GM12878 (cell line): ENCODE results near the gene CD68. TPM values are rescaled to one million over a fixed set of nuclear protein-coding genes. Genes with fewer than 3 reads are reported as not detected.
A peak's percentile ranks its signal among the peaks of the same experiment; 100 is the strongest.

Source experiments
- BCLAF1 ChIP-seq: fragments of 450-650 bp; IDR thresholded peaks from 2 replicates; pipeline ENCODE4 v1.6.1; 2017; ENCODE audit warnings: antibody characterized with exemption, mild to moderate bottlenecking, moderate library complexity
- BRCA1 ChIP-seq: IDR thresholded peaks from 2 replicates; pipeline ENCODE4 v1.6.1; 2011; ENCODE audit warnings: low read depth, low read length, improper control_type of control experiment
- CHD2 ChIP-seq: IDR thresholded peaks from 2 replicates; pipeline ENCODE4 v1.6.1; 2011; ENCODE audit warnings: low read depth, low read length, improper control_type of control experiment, borderline replicate concordance
- CREM ChIP-seq: IDR thresholded peaks from 2 replicates; pipeline ENCODE4 v1.6.1; 2014; ENCODE audit warnings: antibody characterized with exemption, low read depth
- GATAD2B ChIP-seq: fragments of 450-650 bp; conservative IDR thresholded peaks from 2 replicates; pipeline ENCODE4 v1.6.1; 2017; ENCODE audit warnings: low read depth, mild to moderate bottlenecking, moderate library complexity
- HCFC1 ChIP-seq: fragments of 150-350 bp; IDR thresholded peaks from 2 replicates; pipeline ENCODE4 v1.6.1; 2014; ENCODE audit warnings: low read length
- IKZF1 ChIP-seq: fragments of 450-650 bp; conservative IDR thresholded peaks from 2 replicates; pipeline ENCODE4 v1.6.1; 2017; ENCODE audit warnings: antibody characterized with exemption, mild to moderate bottlenecking
- JUND ChIP-seq: IDR thresholded peaks from 2 replicates; pipeline ENCODE4 v1.6.1; 2012; ENCODE audit warnings: low read depth, mild to moderate bottlenecking, low read length, improper control_type of control experiment, moderate library complexity
- LARP7 ChIP-seq: fragments of 450-650 bp; IDR thresholded peaks from 2 replicates; pipeline ENCODE4 v1.6.1; 2017; ENCODE audit warnings: mild to moderate bottlenecking
- MEF2B ChIP-seq: fragments of 450-650 bp; IDR thresholded peaks from 2 replicates; pipeline ENCODE4 v1.6.1; 2018; ENCODE audit warnings: mild to moderate bottlenecking, moderate library complexity; ENCODE audit not compliant: partially characterized antibody, poor library complexity, severe bottlenecking
- MYB ChIP-seq: fragments of 150-350 bp; IDR thresholded peaks from 2 replicates; pipeline ENCODE4 v1.6.1; 2014; ENCODE audit warnings: mild to moderate bottlenecking, low read depth, low read length, borderline replicate concordance
- NFXL1 ChIP-seq: fragments of 450-650 bp; IDR thresholded peaks from 2 replicates; pipeline ENCODE4 v1.6.1; 2017; ENCODE audit warnings: antibody characterized with exemption, mild to moderate bottlenecking, borderline replicate concordance
- NR2C2 ChIP-seq: IDR thresholded peaks from 2 replicates; pipeline ENCODE4 v1.6.1; 2011; ENCODE audit warnings: borderline replicate concordance, low read depth; ENCODE audit not compliant: control insufficient read depth, insufficient read length
- PAX5 ChIP-seq: IDR thresholded peaks from 2 replicates; pipeline ENCODE4 v1.6.1; 2011; ENCODE audit warnings: low read depth, low read length, borderline replicate concordance
- RELA ChIP-seq: fragments of 450-650 bp; IDR thresholded peaks from 2 replicates; pipeline ENCODE4 v1.8.0; 2014; ENCODE audit warnings: borderline replicate concordance; ENCODE audit not compliant: partially characterized antibody
- REST ChIP-seq: IDR thresholded peaks from 2 replicates; pipeline ENCODE4 v1.6.1; 2012; ENCODE audit warnings: mild to moderate bottlenecking, low read depth, low read length
- SIX5 ChIP-seq: IDR thresholded peaks from 2 replicates; pipeline ENCODE4 v1.6.1; 2011; ENCODE audit warnings: mild to moderate bottlenecking, low read depth, low read length, moderate library complexity; ENCODE audit not compliant: severe bottlenecking
- TAF1 ChIP-seq: IDR thresholded peaks from 2 replicates; pipeline ENCODE4 v1.6.1; 2011; ENCODE audit warnings: mild to moderate bottlenecking, low read depth, low read length, borderline replicate concordance
- TARDBP ChIP-seq: IDR thresholded peaks from 2 replicates; pipeline ENCODE4 v1.6.1; 2016; ENCODE audit warnings: borderline replicate concordance
- ZBTB40 ChIP-seq: fragments of 450-650 bp; IDR thresholded peaks from 2 replicates; pipeline ENCODE4 v1.6.1; 2016; ENCODE audit warnings: mild to moderate bottlenecking, moderate library complexity, borderline replicate concordance
- polyA plus RNA-seq, 11 experiments: library from polyadenylated mRNA; depleted of rRNA in 4 of 11; unstranded in 6 of 11; stranded (reverse) in 5 of 11; fragments of >200 nt; fragmentation: Nextera tagmentation in 4 of 11; fragmentation: Illumina TruSeq in 1 of 11; extraction: Ambion mirVana in 4 of 11; extraction: Trizol in 1 of 11; gene quantifications; 1 replicate in 1 of 11; 2 replicates in 10 of 11; pipeline versions ENCODE4 v1.2.1 to v1.2.3, GENCODE V29; 2011 to 2016; ENCODE audit warnings: inconsistent platforms in 2 of 11, missing spikeins in 2 of 11, low read depth in 1 of 11
- total RNA-seq, 4 experiments: library from RNA; depleted of rRNA in 3 of 4; stranded (reverse); fragments of >200 nt in 3 of 4; fragmentation: Illumina TruSeq in 1 of 4; extraction: Trizol in 1 of 4; gene quantifications; 2 replicates each; pipeline versions ENCODE4 v1.2.1 to v1.2.3, GENCODE V29; 2013 to 2021

Gene CD68
- total and polyA plus RNA-seq, 10 of the 15 experiments (the other 5 are each of a cell fraction or from before 2014, with no cell fraction given) = 2.6 to 6.9 (median 3.8) TPM

DNA sequence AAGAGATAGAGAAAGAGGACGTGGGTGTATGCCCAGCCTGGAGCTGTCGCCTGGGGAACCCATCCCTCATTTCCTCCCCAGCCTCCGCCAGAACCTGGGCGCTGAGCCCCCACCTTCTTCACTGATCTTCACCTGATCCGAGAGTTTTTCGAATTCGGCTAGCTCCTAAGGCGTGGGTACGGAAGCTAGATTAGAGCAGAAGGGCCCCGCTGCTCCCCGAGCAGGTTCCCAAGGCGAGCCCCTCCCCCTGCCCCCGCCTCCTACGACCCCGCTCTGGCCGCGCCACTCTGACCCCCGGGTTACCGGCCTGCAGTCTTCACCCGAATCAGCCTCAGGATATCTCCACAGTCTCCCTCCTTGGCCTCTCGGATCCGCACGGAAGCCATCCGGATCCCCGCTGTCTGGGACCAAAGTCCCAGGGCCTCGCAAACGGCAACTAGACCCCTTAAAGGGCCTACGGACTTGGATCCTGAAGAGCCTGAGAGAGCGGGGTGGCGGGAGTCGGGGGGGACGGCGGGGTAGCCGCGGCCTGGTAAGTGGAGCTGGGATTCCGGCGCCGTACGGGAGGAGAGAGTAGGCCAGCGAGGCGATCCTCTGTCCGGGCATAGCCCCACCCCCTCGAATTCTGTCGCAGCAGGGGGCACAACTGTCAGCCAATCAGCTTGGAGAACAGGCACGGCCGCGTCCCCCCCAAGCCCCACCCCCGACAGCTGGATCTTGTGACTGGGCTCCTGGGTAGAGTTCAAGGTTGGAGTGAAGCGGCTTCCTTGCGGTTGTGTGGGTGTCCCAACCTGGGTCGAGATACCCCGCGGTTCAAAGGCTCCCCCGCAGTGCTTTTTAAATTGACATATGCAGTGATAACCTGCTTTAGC lies 48.0 kb downstream of the CD68 start, which contains the start of gene SAT2 (continued):
- TF ChIP-seq NFXL1 = no peak
- TF ChIP-seq CHD2 = no peak
- no peak for TF ChIP-seq HCFC1
- no peak for TF ChIP-seq LARP7
- peak; percentile 50 for TF ChIP-seq IKZF1
- TF ChIP-seq PAX5 = 0 out of 2 replicates have a peak, but pooled peaks have one; percentile 31
- TF ChIP-seq ZBTB40 = no peak
- no peak for TF ChIP-seq MEF2B
- TF ChIP-seq GATAD2B = no peak
- TF ChIP-seq BRCA1 = no peak
- TF ChIP-seq BCLAF1 = no peak
- TF ChIP-seq RELA = no peak
- TF ChIP-seq TARDBP = no peak
- TF ChIP-seq MYB = no peak
- no peak for TF ChIP-seq SIX5
- peak; percentile 32; the same call in 1 of the 2 replicates for TF ChIP-seq TAF1
- TF ChIP-seq NR2C2 = no peak
- no peak for TF ChIP-seq JUND
- no peak for TF ChIP-seq REST
- TF ChIP-seq CREM = peak; percentile 39; the same call in 1 of the 2 replicates
